ENCODE measurements around the gene PDLIM4. TPM values are rescaled to one million over a fixed set of nuclear protein-coding genes. Genes with fewer than 3 reads are reported as not detected.

Gene PDLIM4
- total RNA-seq, 4 donors from 2014 or later, result 9.7 to 43.4 (median 19.7) TPM

GRCh38 chr5:132313366-132313765 lies 55.9 kb downstream of the PDLIM4 start:
- intact Hi-C loops (cut with DNase I; ENCODE audit: low total_unique reads) (no loop called here), in situ Hi-C loops (cut with MboI; ENCODE audit: low pct_ligation_motif_present in 1 of 4, low pct_unique_long_range_greater_than_20kb in 1 of 4, low sequenced_read_pairs in 3 of 4) (no loop called here)
- Histone ChIP-seq H3K27me3 (no peaks in the 10 kb centered on the region), H3K4me1 (peaks cover 0 to 26% (median 8%) of the 10 kb centered on the region in 4 donors), H3K27ac (no peak overlapping the region), H3K4me3 (no peak overlapping the region), H3K9me3 (no peaks in the 10 kb centered on the region), H3K36me3 (no peaks in the 10 kb centered on the region)
- WGBS, 2 donors (ENCODE audit: low coverage in 1 of 2), result 83 to 93% methylated on average over 1 to 4 of the region's 4 CpGs
- DNase-seq, result no peak
- TF ChIP-seq POLR2AphosphoS5 (IDR thresholded peaks at IDR 0.05) (no peak), EP300 (IDR thresholded peaks at IDR 0.05; ENCODE audit: low read depth) (no peak), CTCF (IDR thresholded peaks at IDR 0.05) (no peak), POLR2A (IDR thresholded peaks at IDR 0.05) (no peak)

- DNase-seq, result no peak
- Histone ChIP-seq H3K4me1 (peaks cover 0 to 20% (median 7%) of the 10 kb centered on the region in 4 donors), H3K27ac (no peak overlapping the region), H3K4me3 (no peak overlapping the region), H3K36me3 (no peaks in the 10 kb centered on the region), H3K27me3 (no peaks in the 10 kb centered on the region), H3K9me3 (no peaks in the 10 kb centered on the region)
- 100% methylated on average over 2 of the region's 2 CpGs; no CpG with 5 or more reads in 1 of the 2 donors for WGBS, 2 donors (ENCODE audit: low coverage in 1 of 2)
- in situ Hi-C loops (cut with MboI; ENCODE audit: low pct_ligation_motif_present in 1 of 4, low pct_unique_long_range_greater_than_20kb in 1 of 4, low sequenced_read_pairs in 3 of 4) (no loop called here), intact Hi-C loops (cut with DNase I; ENCODE audit: low total_unique reads) (no loop called here)
- TF ChIP-seq CTCF (IDR thresholded peaks at IDR 0.05) (no peak), POLR2A (IDR thresholded peaks at IDR 0.05) (no peak), POLR2AphosphoS5 (IDR thresholded peaks at IDR 0.05) (no peak), EP300 (IDR thresholded peaks at IDR 0.05; ENCODE audit: low read depth) (no peak)
Measured at GRCh38 chr5:132313961-132314432, 56.5 kb downstream of the PDLIM4 start.

DNA sequence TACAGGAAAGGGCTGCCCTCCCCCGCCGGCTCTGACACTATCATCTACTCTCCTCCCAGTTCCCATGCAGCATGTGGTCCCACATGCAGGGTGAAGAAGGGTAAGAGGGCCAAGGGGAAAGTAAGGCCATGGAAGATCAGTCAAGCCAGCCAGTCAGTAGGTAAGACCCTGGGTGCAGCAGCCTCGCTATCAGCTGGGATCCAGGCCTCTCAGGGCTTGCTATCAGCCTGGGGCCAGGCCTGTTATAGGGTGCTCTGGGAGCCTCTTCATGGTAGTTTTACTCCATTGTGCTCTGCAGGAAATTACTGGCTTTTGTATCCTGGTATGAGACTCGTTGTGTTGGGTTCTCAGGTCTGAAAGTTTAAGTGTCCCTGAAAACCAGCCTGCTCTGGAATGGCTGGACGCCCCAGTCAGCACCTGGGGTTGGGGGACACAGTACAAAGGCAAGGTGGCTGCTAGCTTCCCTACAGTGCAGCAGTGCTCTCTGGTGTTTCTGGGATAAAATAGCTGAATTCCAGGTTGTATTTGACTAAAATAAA lies 58.1 kb downstream of the PDLIM4 start:
- TF ChIP-seq EP300 (IDR thresholded peaks at IDR 0.05; ENCODE audit: low read depth) (no peak), POLR2A (IDR thresholded peaks at IDR 0.05) (no peak), POLR2AphosphoS5 (IDR thresholded peaks at IDR 0.05) (no peak), CTCF (IDR thresholded peaks at IDR 0.05) (no peak)
- no peaks in the 10 kb centered on the region for H3K36me3 ChIP-seq

GRCh38 chr5:132319975-132320374 lies 62.5 kb downstream of the PDLIM4 start:
- 97% methylated on average over 1 of the region's 1 CpG; no CpG with 5 or more reads in 1 of the 2 donors for WGBS, 2 donors (ENCODE audit: low coverage in 1 of 2)
- no peak for DNase-seq
- in situ Hi-C loops (cut with MboI; ENCODE audit: low pct_ligation_motif_present in 1 of 4, low pct_unique_long_range_greater_than_20kb in 1 of 4, low sequenced_read_pairs in 3 of 4) (no loop called here), intact Hi-C loops (cut with DNase I; ENCODE audit: low total_unique reads) (no loop called here)
- H3K4me3 ChIP-seq, result no peak overlapping the region
- H3K9me3 ChIP-seq, result no peaks in the 10 kb centered on the region
- H3K36me3 ChIP-seq, result no peaks in the 10 kb centered on the region
- H3K27me3 ChIP-seq, result no peaks in the 10 kb centered on the region
- H3K4me1 ChIP-seq, result peaks cover 0 to 5% (median 0%) of the 10 kb centered on the region in 4 donors
- no peak overlapping the region for H3K27ac ChIP-seq
- TF ChIP-seq POLR2A (IDR thresholded peaks at IDR 0.05), result no peak
- no peak for TF ChIP-seq EP300 (IDR thresholded peaks at IDR 0.05; ENCODE audit: low read depth)
- no peak for TF ChIP-seq POLR2AphosphoS5 (IDR thresholded peaks at IDR 0.05)
- TF ChIP-seq CTCF (IDR thresholded peaks at IDR 0.05), result no peak

More for the DNA sequence above, 58.1 kb downstream of the PDLIM4 start:
- DNase-seq, result no peak
- no peak overlapping the region for H3K27ac ChIP-seq
- H3K4me3 ChIP-seq, result no peak overlapping the region
- intact Hi-C loops (cut with DNase I; ENCODE audit: low total_unique reads) (no loop called here), in situ Hi-C loops (cut with MboI; ENCODE audit: low pct_ligation_motif_present in 1 of 4, low pct_unique_long_range_greater_than_20kb in 1 of 4, low sequenced_read_pairs in 3 of 4) (no loop called here)
- 83% methylated on average over 5 of the region's 5 CpGs; no CpG with 5 or more reads in 1 of the 2 donors for WGBS, 2 donors (ENCODE audit: low coverage in 1 of 2)
- H3K4me1 ChIP-seq, result peaks cover 0 to 5% (median 3%) of the 10 kb centered on the region in 4 donors
- H3K27me3 ChIP-seq, result no peaks in the 10 kb centered on the region
- no peaks in the 10 kb centered on the region for H3K9me3 ChIP-seq
